Measurements from ENCODE around the gene C12orf43. TPM values are rescaled to one million over a fixed set of nuclear protein-coding genes. Genes with fewer than 3 reads are reported as not detected.

C12orf43 gene
- total RNA-seq, 6 experiments from 2014 or later: 6.7 to 12.2 (median 8.8) TPM

GRCh38 chr12:120992989-120993388 lies 23.3 kb downstream of the C12orf43 start:
- 100% methylated on average over 1 of the region's 1 CpG for WGBS (ENCODE audit: insufficient coverage, low coverage, low lambda C conversion rate, missing lambda C conversion rate)
- peaks cover 0 to 65% (median 20%) of the 10 kb centered on the region in 4 donors for H3K36me3 ChIP-seq
- no peak overlapping the region for H3K27ac ChIP-seq
- DNase-seq (no peak), ATAC-seq (no peak)
- intact Hi-C loops (cut with DNase I): loop anchor here in 1 of 2 donors (10.0 kb wide), 1 partner anchor 348 kb away; the partner anchor contains the start of gene CABP1
- H3K9me3 ChIP-seq: no peaks in the 10 kb centered on the region
- TF ChIP-seq POLR2A (IDR thresholded peaks at IDR 0.05): no peak
- no peak for TF ChIP-seq CTCF (IDR thresholded peaks at IDR 0.05)
- H3K27me3 ChIP-seq: no peaks in the 10 kb centered on the region
- no peaks in the 10 kb centered on the region for H3K4me1 ChIP-seq
- H3K4me3 ChIP-seq: no peak overlapping the region

DNA sequence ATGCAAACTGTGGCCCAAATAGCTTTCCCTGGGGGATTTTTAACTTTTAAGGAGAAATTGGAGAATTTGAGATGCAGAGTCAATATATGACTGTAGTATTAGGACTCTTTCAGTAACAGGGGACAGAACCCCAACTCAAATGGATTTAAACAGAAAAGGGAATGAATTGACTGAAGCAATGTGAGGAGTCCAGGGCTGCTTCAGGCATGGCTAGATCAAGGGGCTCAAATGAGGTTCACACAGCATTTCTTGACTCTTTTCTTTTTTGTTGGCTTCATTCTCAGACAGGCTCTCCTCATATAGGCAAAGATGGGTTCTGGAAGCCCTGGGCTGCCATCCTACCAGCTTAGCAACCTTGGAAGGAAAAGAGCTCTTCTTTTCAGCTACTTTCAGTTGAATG lies 24.3 kb downstream of the C12orf43 start:
- ATAC-seq (no peak), DNase-seq (no peak)
- TF ChIP-seq CTCF (IDR thresholded peaks at IDR 0.05) (no peak), POLR2A (IDR thresholded peaks at IDR 0.05) (no peak)
- no peaks in the 10 kb centered on the region for H3K4me1 ChIP-seq
- H3K27ac ChIP-seq: no peak overlapping the region
- H3K4me3 ChIP-seq: no peak overlapping the region
- H3K36me3 ChIP-seq: peaks cover 0 to 56% (median 17%) of the 10 kb centered on the region in 4 donors
- intact Hi-C loops (cut with DNase I): loop anchor here in 1 of 2 donors (10.0 kb wide), 1 partner anchor 347 kb away; the partner anchor contains the start of gene CABP1
- no peaks in the 10 kb centered on the region for H3K9me3 ChIP-seq
- no peaks in the 10 kb centered on the region for H3K27me3 ChIP-seq

DNA sequence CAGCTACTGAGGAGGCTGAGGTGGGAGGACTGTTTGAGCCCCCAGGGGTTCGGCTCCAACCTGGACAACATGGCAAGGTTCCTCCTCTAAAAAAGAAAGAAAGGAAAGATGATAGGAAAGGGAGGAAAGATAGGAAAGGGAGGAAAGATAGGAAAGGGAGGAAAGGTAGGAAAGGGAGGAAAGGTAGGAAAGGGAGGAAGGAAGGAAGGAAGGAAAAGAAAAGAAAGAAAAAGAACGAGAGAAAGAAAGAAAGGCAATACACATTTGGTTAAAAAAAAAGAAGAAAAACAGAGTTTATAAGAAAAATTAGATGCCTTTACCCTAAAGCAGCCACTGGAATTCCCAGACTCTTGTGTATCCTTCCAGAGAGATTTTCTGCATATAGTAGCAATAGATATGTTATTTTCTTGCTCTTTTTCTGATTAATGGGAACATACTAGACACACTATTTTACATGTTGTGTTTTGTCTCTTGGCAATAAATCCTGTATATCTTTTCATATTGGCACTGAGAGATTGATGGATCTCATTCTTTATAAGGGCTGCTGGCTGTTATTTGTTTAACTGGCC lies 25.7 kb downstream of the C12orf43 start:
- no peak for TF ChIP-seq CTCF (IDR thresholded peaks at IDR 0.05)
- Histone ChIP-seq H3K27me3 (no peaks in the 10 kb centered on the region), H3K27ac (no peak overlapping the region), H3K4me1 (peaks cover 0 to 6% (median 3%) of the 10 kb centered on the region in 4 donors), H3K9me3 (no peaks in the 10 kb centered on the region), H3K4me3 (no peak overlapping the region), H3K36me3 (peaks cover 0 to 42% (median 12%) of the 10 kb centered on the region in 4 donors)
- ATAC-seq: no peak
- intact Hi-C loops (cut with DNase I): loop anchor here in 1 of 2 donors (10.0 kb wide), 1 partner anchor 346 kb away; the partner anchor contains the start of gene CABP1
- no peak for DNase-seq
- WGBS (ENCODE audit: insufficient coverage, low coverage, low lambda C conversion rate, missing lambda C conversion rate): 64% methylated on average over 1 of the region's 2 CpGs

DNA sequence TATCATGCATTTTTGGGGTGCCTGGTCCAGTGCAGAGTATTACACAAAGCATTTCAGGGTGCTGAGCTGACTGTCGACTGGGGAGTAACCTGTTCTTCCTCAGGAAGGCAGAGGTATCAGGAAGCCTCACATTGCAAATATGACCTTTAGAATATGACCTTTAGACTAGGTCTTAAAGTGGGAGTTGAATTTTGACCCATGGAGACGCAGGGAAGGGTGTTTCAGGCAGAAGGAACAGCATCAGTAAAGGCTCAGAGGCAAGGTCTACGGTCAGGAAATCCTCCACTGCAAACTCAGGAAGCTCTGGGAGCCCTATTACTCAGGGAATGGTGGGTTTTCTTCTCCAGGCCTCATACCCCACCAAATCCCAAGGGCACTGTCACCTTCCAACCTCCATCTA lies 26.6 kb downstream of the C12orf43 start:
- Histone ChIP-seq H3K27me3 (no peaks in the 10 kb centered on the region), H3K9me3 (no peaks in the 10 kb centered on the region), H3K4me1 (peaks cover 0 to 15% (median 7%) of the 10 kb centered on the region in 4 donors), H3K36me3 (peaks cover 0 to 37% (median 9%) of the 10 kb centered on the region in 4 donors), H3K27ac (no peak overlapping the region), H3K4me3 (no peak overlapping the region)
- ATAC-seq (no peak), DNase-seq (no peak)
- TF ChIP-seq CTCF (IDR thresholded peaks at IDR 0.05) (no peak), POLR2A (IDR thresholded peaks at IDR 0.05) (no peak)
- intact Hi-C loops (cut with DNase I): loop anchor here in 1 of 2 donors (10.0 kb wide), 1 partner anchor 345 kb away; the partner anchor contains the start of gene CABP1
- 52% methylated on average over 3 of the region's 3 CpGs for WGBS (ENCODE audit: insufficient coverage, low coverage, low lambda C conversion rate, missing lambda C conversion rate)

Measured in right lobe of liver (tissue), 6 donors.